Smooth muscle cell of the pulmonary artery (primary cell): ENCODE data around the gene OR4K13. TPM values are rescaled to one million over a fixed set of nuclear protein-coding genes. Genes with fewer than 3 reads are reported as not detected.

Source experiments
- total RNA-seq: library from RNA; depleted of rRNA; stranded (reverse); fragments of >200 nt; gene quantifications from 2 replicates; pipeline ENCODE4 v1.2.3, GENCODE V29; 2014

The OR4K13 gene
- total RNA-seq: not detected in 2 replicates

GRCh38 chr14:20035938-20036337, at the start of gene OR4K13:
Gene OR4K13, minus strand, starts transcription at chr14:20036038. Its CDS starts 1,280 bp downstream, at chr14:20034758.

GRCh38 chr14:20059745-20060144, 23.9 kb upstream of the OR4K13 start, which contains the start of gene OR4L1:
Gene OR4L1, plus strand, starts transcription at chr14:20060045. Its CDS starts 0 bp downstream, at chr14:20060045.

GRCh38 chr14:20019257-20019865, 16.5 kb downstream of the OR4K13 start, which contains the start of gene OR4K14:
Gene OR4K14, minus strand, starts transcription at chr14:20019307. Its CDS starts 4,114 bp downstream, at chr14:20015193.

GRCh38 chr14:20001863-20002262, 34.0 kb downstream of the OR4K13 start, which contains the start of gene OR4Q2:
Gene OR4Q2, plus strand, starts transcription at chr14:20002163.

Other genes starting within 250 kb of the OR4K13 start
- gene OR4N2, start 232.3 kb downstream of the OR4K13 start, total RNA-seq: not detected in 2 replicates
- gene OR4K2, start 160.9 kb downstream of the OR4K13 start, total RNA-seq: not detected in 2 replicates
- gene OR4K5, start 115.4 kb downstream of the OR4K13 start, total RNA-seq: not detected in 2 replicates
- gene OR4K1, start 105.1 kb downstream of the OR4K13 start, total RNA-seq: not detected in 2 replicates
- not detected in 2 replicates for gene OR4K15, start 60.4 kb downstream of the OR4K13 start, total RNA-seq
- gene OR4Q2, start 33.9 kb downstream of the OR4K13 start, total RNA-seq: not detected in 2 replicates
- gene OR4K14, start 16.7 kb downstream of the OR4K13 start, total RNA-seq: not detected in 2 replicates
- not detected in 2 replicates for gene OR4L1, start 24.0 kb upstream of the OR4K13 start, total RNA-seq
- not detected in 2 replicates for gene OR4K17, start 74.7 kb upstream of the OR4K13 start, total RNA-seq
- gene OR4N5, start 102.8 kb upstream of the OR4K13 start, total RNA-seq: not detected in 2 replicates
- not detected in 2 replicates for gene OR11G2, start 154.9 kb upstream of the OR4K13 start, total RNA-seq
- not detected in 2 replicates for gene OR11H6, start 187.7 kb upstream of the OR4K13 start, total RNA-seq
- not detected in 2 replicates for gene OR11H7, start 192.9 kb upstream of the OR4K13 start, total RNA-seq
- not detected in 2 replicates for gene OR11H4, start 203.2 kb upstream of the OR4K13 start, total RNA-seq